Cardiac muscle cell (in vitro differentiated cells and primary cell): ENCODE data around the gene MPST. TPM values are rescaled to one million over a fixed set of nuclear protein-coding genes. Genes with fewer than 3 reads are reported as not detected.

Source experiments
- DNase-seq, 2 donors: peaks; one replicate each; pipeline versions ENCODE4 v3.0.0 to v3.0.0-alpha.2; 2010 to 2017; ENCODE audit warnings: low read depth in 1 of 2, low spot score in 1 of 2
- H3K27ac ChIP-seq: fragments of 200-600 bp; sonication (generic); 2 replicates; pipeline ENCODE4 v1.5.1; 2016
- H3K27me3 ChIP-seq: fragments of 200-600 bp; sonication (generic); 2 replicates; pipeline ENCODE4 v1.6.0; 2016; ENCODE audit warnings: control low read depth
- H3K36me3 ChIP-seq: fragments of 200-600 bp; sonication (generic); 2 replicates; pipeline ENCODE4 v1.5.1; 2016; ENCODE audit warnings: control low read depth
- H3K4me1 ChIP-seq: fragments of 200-600 bp; sonication (generic); 2 replicates; pipeline ENCODE4 v1.8.1; 2017; ENCODE audit warnings: low read depth, mild to moderate bottlenecking, mixed run types
- H3K4me3 ChIP-seq: fragments of 200-600 bp; sonication (generic); 2 replicates; pipeline ENCODE4 v1.5.1; 2016; ENCODE audit warnings: mild to moderate bottlenecking
- H3K9me3 ChIP-seq: fragments of 200-600 bp; sonication (generic); 2 replicates; pipeline ENCODE4 v1.5.1; 2017; ENCODE audit warnings: low read depth, mild to moderate bottlenecking, control low read depth
- polyA plus RNA-seq: library from polyadenylated mRNA; unstranded; fragments of >200 nt; fragmentation: Nextera tagmentation; extraction: Ambion mirVana; gene quantifications from 2 replicates; pipeline ENCODE4 v1.2.1, GENCODE V29; 2016
- total RNA-seq: library from RNA; depleted of rRNA; stranded (reverse); fragments of >200 nt; gene quantifications from 2 replicates; pipeline ENCODE4 v1.2.3, GENCODE V29; 2016
- TF ChIP-seq, protein P1 (sequence below): IDR thresholded peaks from 2 replicates; pipeline ENCODE4 v1.5.1; 2012; ENCODE audit warnings: low read depth, mild to moderate bottlenecking, low read length

The MPST gene
- total and polyA plus RNA-seq, 2 experiments from 2014 or later = 86.0 to 152 TPM

GRCh38 chr22:37021041-37021440 lies 1.5 kb downstream of the MPST start:
- Histone ChIP-seq H3K4me3 (no peak overlapping the region), H3K27ac (no peak overlapping the region), H3K9me3 (no peaks in the 10 kb centered on the region), H3K4me1 (no peaks in the 10 kb centered on the region), H3K27me3 (no peaks in the 10 kb centered on the region), H3K36me3 (peaks cover 3% of the 10 kb centered on the region)
- TF ChIP-seq, protein P1, sequence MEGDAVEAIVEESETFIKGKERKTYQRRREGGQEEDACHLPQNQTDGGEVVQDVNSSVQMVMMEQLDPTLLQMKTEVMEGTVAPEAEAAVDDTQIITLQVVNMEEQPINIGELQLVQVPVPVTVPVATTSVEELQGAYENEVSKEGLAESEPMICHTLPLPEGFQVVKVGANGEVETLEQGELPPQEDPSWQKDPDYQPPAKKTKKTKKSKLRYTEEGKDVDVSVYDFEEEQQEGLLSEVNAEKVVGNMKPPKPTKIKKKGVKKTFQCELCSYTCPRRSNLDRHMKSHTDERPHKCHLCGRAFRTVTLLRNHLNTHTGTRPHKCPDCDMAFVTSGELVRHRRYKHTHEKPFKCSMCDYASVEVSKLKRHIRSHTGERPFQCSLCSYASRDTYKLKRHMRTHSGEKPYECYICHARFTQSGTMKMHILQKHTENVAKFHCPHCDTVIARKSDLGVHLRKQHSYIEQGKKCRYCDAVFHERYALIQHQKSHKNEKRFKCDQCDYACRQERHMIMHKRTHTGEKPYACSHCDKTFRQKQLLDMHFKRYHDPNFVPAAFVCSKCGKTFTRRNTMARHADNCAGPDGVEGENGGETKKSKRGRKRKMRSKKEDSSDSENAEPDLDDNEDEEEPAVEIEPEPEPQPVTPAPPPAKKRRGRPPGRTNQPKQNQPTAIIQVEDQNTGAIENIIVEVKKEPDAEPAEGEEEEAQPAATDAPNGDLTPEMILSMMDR = no peak
- DNase-seq = no peak

DNA sequence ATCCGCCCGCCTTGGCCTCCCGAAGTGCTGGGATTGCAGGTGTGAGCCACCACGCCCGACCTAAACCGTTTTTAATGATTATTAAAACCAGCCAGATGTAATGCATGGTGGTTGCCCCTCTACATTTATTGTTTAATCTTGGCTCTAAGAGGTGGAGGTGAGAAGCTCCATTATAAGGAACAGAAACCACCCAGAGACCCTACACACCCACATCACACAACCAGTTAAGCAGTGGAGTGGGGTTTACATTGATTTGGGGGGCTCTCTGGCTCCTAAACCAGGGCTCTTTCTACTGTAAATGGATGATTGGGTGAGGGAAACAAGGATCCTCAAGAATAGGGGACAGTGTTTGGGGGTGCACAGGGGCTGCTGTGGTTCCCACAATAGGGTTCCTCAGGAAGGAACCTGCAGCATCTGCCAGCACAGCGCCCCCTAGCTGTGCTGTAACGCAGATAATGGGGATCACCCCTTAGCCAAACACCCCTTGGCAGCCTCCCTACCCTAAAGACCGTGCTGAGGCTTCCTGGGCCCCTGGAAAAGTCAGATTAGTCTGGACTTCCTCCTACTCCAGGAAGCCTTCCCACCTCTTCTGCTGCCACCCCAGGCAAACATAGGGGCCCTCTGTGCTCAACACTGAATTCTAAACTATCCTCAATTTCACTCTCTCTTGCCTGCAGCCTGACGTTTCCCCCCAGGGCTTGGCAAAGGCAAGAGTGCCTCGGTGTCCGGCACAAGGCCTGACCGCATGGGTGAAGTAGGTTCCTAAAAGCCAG lies 2.4 kb downstream of the MPST start:
- Histone ChIP-seq H3K36me3 (peaks cover 5% of the 10 kb centered on the region), H3K9me3 (no peaks in the 10 kb centered on the region), H3K4me3 (no peak overlapping the region), H3K27ac (no peak overlapping the region), H3K27me3 (no peaks in the 10 kb centered on the region), H3K4me1 (no peaks in the 10 kb centered on the region)
- TF ChIP-seq, protein P1 = peak; percentile 78
- peak; percentile 58 to 59 for DNase-seq

GRCh38 chr22:37022483-37023337 lies 3.2 kb downstream of the MPST start:
- Histone ChIP-seq H3K4me3 (no peak overlapping the region), H3K27me3 (no peaks in the 10 kb centered on the region), H3K27ac (no peak overlapping the region), H3K4me1 (no peaks in the 10 kb centered on the region), H3K9me3 (no peaks in the 10 kb centered on the region), H3K36me3 (peaks cover 5% of the 10 kb centered on the region)
- TF ChIP-seq, protein P1 = no peak
- DNase-seq = peak in 1 of 2 donors; percentile 17

DNA sequence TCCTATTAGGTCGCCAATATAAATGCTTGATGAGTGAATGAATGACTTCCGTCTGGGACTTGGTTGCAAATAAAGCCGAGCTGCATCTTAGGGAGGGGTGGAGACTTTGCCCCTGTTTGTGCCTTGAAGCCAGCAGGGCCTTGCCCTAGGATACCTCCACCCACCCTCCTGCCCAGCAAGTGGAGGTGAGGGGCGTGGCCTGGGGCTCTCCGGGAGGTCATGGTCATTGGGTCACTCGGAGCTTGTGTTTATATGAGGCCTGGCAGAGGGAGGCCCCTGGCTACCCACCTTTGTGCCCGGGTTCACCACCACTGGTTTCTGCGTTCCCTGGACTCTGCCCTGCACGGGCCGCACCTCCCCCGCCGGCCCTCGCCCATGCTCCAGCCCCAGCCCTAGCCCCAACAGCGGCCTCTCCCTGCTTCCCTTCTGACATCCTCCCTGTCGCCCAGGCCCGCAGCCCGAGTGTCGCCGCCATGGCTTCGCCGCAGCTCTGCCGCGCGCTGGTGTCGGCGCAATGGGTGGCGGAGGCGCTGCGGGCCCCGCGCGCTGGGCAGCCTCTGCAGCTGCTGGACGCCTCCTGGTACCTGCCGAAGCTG lies 4.3 kb downstream of the MPST start:
- TF ChIP-seq, protein P1 = no peak
- H3K9me3 ChIP-seq = no peaks in the 10 kb centered on the region
- H3K4me3 ChIP-seq = no peak overlapping the region
- no peaks in the 10 kb centered on the region for H3K4me1 ChIP-seq
- H3K27ac ChIP-seq = no peak overlapping the region
- peaks cover 5% of the 10 kb centered on the region for H3K36me3 ChIP-seq
- H3K27me3 ChIP-seq = no peaks in the 10 kb centered on the region
- DNase-seq = no peak

DNA sequence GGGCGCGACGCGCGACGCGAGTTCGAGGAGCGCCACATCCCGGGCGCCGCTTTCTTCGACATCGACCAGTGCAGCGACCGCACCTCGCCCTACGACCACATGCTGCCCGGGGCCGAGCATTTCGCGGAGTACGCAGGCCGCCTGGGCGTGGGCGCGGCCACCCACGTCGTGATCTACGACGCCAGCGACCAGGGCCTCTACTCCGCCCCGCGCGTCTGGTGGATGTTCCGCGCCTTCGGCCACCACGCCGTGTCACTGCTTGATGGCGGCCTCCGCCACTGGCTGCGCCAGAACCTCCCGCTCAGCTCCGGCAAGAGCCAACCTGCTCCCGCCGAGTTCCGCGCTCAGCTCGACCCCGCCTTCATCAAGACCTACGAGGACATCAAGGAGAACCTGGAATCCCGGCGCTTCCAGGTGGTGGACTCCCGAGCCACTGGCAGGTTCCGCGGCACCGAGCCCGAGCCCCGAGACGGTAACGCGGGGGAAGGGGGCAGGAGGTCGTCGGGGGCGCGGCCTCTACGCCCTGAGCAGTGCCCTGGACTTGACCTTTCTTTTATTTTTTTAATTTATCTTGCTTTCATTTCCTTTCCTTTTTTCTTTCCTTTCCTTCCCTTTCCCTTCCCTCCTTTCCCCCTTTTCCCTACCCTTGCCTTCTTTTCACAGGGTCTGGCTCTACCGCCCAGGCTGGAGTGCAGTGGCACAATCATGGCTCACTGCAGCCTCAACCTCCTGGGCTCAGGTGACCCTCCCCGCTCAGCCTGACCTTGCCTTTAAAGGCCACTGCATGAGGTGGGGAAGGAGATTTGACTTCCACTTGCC lies 5.0 kb downstream of the MPST start:
- Histone ChIP-seq H3K4me3 (no peak overlapping the region), H3K27me3 (no peaks in the 10 kb centered on the region), H3K4me1 (no peaks in the 10 kb centered on the region), H3K36me3 (peaks cover 10% of the 10 kb centered on the region), H3K9me3 (no peaks in the 10 kb centered on the region), H3K27ac (no peak overlapping the region)
- TF ChIP-seq, protein P1 = no peak
- no peak for DNase-seq
